Measurements from ENCODE around the gene C3orf85.

Gene C3orf85

GRCh38 chr3:109178708-109179107, 42.2 kb downstream of the C3orf85 start:
- TF ChIP-seq, protein P1, sequence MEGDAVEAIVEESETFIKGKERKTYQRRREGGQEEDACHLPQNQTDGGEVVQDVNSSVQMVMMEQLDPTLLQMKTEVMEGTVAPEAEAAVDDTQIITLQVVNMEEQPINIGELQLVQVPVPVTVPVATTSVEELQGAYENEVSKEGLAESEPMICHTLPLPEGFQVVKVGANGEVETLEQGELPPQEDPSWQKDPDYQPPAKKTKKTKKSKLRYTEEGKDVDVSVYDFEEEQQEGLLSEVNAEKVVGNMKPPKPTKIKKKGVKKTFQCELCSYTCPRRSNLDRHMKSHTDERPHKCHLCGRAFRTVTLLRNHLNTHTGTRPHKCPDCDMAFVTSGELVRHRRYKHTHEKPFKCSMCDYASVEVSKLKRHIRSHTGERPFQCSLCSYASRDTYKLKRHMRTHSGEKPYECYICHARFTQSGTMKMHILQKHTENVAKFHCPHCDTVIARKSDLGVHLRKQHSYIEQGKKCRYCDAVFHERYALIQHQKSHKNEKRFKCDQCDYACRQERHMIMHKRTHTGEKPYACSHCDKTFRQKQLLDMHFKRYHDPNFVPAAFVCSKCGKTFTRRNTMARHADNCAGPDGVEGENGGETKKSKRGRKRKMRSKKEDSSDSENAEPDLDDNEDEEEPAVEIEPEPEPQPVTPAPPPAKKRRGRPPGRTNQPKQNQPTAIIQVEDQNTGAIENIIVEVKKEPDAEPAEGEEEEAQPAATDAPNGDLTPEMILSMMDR (IDR thresholded peaks at IDR 0.05; ENCODE audit: extremely low read depth, insufficient read depth, missing control alignments) = no peak
- in situ Hi-C loops (cut with MboI; ENCODE audit: low pct_unique_long_range_greater_than_20kb, low sequenced_read_pairs, unreplicated experiment) = no loop called here
- no peak for DNase-seq (ENCODE audit: low spot score)

GRCh38 chr3:109184726-109185125, 48.2 kb downstream of the C3orf85 start:
- DNase-seq (ENCODE audit: low spot score) = no peak
- in situ Hi-C loops (cut with MboI; ENCODE audit: low pct_unique_long_range_greater_than_20kb, low sequenced_read_pairs, unreplicated experiment) = no loop called here
- TF ChIP-seq, protein P1 (IDR thresholded peaks at IDR 0.05; ENCODE audit: extremely low read depth, insufficient read depth, missing control alignments) = no peak

DNA sequence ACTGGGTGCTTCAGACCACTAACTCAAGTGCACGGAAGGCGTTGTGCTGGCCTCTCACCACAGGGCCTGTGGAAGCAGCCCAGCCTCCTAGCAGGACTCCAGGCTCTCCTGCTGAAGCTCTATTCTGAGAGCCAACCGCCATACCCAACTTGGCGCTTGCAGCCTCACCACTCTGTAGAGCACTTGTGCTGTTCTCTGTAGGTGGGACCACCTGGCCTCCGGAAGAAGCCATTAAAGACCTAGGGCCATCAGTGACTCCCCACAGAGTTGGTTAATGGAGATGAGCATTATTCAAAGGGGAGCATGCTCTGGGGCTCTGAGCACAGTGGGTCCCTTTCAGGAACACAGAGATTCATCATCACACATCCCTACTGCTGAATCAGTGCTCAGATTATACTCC, 50.9 kb downstream of the C3orf85 start:
- no peak for DNase-seq (ENCODE audit: low spot score)
- TF ChIP-seq, protein P1 (IDR thresholded peaks at IDR 0.05; ENCODE audit: extremely low read depth, insufficient read depth, missing control alignments) = no peak
- in situ Hi-C loops (cut with MboI; ENCODE audit: low pct_unique_long_range_greater_than_20kb, low sequenced_read_pairs, unreplicated experiment) = no loop called here

DNA sequence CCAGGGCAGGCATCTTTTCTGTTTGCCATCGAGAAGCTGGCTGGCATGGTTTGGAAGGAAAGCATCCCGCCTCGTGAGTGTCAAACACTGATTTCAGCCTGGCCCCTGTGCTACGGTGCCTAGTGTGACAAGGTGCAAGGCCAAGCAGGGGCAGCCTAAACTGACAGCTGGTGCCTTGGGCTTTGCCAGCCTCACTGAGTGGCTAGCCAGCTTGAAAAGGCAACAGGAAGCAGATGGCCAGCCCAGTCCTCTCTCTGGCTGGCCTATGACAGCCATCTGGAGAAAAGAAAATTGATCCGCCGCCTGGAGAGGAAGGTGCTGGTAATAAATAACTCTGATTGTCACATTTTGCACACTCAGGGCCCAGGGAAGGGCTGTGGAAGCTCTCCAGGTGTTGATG, 52.2 kb downstream of the C3orf85 start:
- DNase-seq (ENCODE audit: low spot score) = no peak
- TF ChIP-seq, protein P1 (IDR thresholded peaks at IDR 0.05; ENCODE audit: extremely low read depth, insufficient read depth, missing control alignments) = no peak
- in situ Hi-C loops (cut with MboI; ENCODE audit: low pct_unique_long_range_greater_than_20kb, low sequenced_read_pairs, unreplicated experiment) = no loop called here

DNA sequence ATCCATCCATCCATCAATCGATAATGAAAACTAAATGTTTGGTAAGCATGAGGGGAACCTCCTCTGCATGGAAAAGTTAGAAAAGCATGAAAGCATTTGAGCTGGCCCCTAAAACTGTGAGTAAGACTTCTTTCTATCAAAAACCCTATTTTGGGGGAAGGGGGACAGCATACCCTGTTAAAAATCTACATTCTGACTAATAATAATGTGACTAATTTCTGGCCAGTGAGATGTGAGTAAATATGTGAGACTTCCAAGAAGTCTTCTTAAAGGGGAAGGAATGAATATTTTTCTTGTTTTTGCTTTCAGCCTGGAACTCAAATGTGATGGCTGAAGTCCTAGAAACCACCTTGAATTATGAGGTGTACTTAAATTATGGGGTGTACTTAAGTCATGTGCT, 54.9 kb downstream of the C3orf85 start:
- TF ChIP-seq, protein P1 (IDR thresholded peaks at IDR 0.05; ENCODE audit: extremely low read depth, insufficient read depth, missing control alignments) = no peak
- DNase-seq (ENCODE audit: low spot score) = no peak
- in situ Hi-C loops (cut with MboI; ENCODE audit: low pct_unique_long_range_greater_than_20kb, low sequenced_read_pairs, unreplicated experiment) = no loop called here

DNA sequence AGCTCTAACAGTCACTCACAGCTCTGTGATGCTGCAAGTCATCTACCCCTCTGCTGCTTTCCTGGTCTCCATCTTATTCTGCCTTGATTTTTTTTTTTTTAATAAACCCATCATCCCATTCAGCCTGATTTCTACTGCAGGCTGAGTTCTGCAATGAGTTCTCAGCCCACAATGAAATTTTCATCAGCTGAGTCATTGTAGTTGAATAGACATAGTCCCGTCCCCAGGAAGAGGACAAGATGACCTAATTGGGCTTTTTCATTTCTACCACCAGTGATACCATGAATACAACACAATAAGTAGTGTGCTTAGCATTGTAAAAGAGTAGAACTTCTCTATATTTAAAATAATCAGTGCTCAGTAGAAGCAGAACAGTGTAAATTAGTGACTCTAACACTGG, 59.3 kb downstream of the C3orf85 start:
- in situ Hi-C loops (cut with MboI; ENCODE audit: low pct_unique_long_range_greater_than_20kb, low sequenced_read_pairs, unreplicated experiment) = no loop called here
- DNase-seq (ENCODE audit: low spot score) = no peak
- TF ChIP-seq, protein P1 (IDR thresholded peaks at IDR 0.05; ENCODE audit: extremely low read depth, insufficient read depth, missing control alignments) = no peak

Measured in GM13977 (cell line).